Hippocampal formation (tissue), 2 donors: ENCODE results near the gene ZKSCAN3.
"Not testable (repeated sequence)": the region's sequence is repeated elsewhere in the genome, so short reads cannot be mapped to it uniquely, and the experiment has no call there.

Experiments
- DNase-seq, 2 donors: peaks; one replicate each; lab custom pipeline; 2025; lab: John Stamatoyannopoulos, UW

ZKSCAN3 gene

GRCh38 chr6:28343898-28344677 lies 5.7 kb upstream of the ZKSCAN3 start:
- no peak for DNase-seq

DNA sequence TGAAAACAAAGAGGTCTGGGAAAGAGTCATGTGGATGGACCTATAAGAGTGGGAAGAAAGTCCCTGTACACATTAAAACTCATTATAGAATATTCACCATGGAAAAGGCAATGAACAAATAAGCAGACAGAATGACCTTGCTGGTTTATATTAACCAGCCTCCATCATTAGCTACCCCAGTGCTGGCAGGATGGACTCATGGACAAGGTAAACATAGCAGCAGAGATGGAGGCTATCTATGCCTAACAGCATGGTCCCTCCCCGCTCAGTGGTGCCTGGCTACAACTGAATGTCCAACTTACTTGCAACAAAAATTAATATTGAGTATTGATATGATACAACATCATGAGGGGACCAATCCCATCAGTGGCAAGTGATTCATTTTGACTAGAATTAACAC lies 4.5 kb upstream of the ZKSCAN3 start:
- DNase-seq: no peak

GRCh38 chr6:28347119-28347518 lies 2.6 kb upstream of the ZKSCAN3 start:
- DNase-seq: no peak

GRCh38 chr6:28349344-28349891 lies 329 bp upstream of the ZKSCAN3 start:
- DNase-seq: no peak

DNA sequence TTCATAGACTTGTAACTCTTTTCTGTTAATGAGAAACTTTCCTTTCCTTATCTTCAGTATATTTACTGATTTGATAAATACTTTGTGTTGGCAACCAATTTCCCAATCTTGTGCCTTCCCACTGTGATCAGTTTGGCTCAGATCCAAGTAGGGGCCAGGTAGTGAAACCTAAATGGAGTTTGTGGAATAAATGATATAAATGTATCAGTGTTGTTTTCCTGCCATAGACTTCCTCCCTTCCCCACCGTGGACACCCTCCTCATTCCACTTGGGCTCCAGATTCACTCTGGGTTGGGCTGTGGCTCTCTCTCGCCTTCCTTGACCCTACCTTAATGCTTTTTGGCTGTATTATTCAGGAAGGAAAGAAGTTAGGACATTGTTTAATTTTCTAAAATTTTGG lies 1.3 kb downstream of the ZKSCAN3 start:
- no peak for DNase-seq

- no peak for DNase-seq
Observed at GRCh38 chr6:28351493-28351925, 1.8 kb downstream of the ZKSCAN3 start.

GRCh38 chr6:28353356-28353755 lies 3.6 kb downstream of the ZKSCAN3 start:
- no peak for DNase-seq

- no peak for DNase-seq
Observed at GRCh38 chr6:28353981-28354676, 4.4 kb downstream of the ZKSCAN3 start.

DNA sequence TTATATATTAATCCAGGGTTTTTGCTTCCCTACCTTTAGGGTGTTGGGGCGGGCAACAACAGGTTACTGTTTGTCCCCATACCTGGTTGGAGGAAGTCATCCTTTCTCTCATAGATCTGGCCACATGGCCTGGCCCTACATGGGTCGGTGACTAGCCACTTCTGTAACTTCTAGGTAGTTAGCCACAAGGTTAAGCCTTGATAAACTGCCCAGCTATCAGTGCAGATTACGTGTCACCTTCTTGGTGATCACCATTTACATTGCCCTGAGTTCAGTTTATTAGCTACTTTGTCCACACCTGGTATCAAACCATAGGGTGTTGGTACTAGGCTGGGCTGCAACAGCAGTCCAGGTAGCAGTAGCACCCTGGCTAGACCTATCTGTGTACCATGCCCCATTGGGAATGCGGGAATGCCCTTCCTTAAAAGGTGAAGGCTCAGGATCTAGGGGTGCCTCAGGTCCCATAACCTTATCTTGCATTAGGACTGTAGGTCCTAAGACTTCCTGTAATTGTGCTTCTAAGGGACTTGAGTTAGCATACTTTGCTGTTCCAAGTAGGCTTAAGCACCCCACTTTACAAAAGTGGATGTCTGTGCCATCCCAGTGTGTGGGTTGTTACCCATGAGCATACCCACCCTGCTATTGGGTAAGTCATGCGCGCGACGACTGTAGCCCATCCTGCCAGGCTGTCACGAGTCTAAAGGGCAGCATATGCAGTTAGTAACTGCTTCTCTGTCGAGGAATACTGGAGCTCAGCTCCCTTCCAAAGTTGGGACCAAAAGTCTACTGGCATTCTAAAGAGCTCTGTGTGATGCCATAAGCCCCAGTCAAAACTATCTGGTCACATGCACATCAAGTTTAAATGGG lies 5.2 kb downstream of the ZKSCAN3 start:
- DNase-seq: no peak

GRCh38 chr6:28355743-28356665 lies 6.3 kb downstream of the ZKSCAN3 start:
- DNase-seq: peak; percentile 68 to 88

DNA sequence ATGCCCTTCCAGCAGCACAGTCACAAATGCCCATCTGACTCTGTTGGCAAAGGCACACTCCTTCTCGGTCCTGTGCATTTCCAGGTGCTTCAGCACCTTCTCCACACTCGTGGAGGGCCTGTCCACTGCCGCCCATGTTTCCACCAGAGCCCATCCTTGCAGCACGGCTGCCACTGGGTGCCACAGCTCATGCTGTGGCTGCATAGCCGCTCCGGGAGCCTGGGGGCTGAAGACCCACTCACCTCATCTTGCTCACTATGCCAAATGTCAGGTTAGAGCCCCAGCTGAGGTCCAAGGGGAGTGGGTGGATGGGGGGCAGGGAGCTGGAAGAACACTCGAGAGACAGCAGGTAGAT lies 6.9 kb downstream of the ZKSCAN3 start:
- no peak for DNase-seq

DNA sequence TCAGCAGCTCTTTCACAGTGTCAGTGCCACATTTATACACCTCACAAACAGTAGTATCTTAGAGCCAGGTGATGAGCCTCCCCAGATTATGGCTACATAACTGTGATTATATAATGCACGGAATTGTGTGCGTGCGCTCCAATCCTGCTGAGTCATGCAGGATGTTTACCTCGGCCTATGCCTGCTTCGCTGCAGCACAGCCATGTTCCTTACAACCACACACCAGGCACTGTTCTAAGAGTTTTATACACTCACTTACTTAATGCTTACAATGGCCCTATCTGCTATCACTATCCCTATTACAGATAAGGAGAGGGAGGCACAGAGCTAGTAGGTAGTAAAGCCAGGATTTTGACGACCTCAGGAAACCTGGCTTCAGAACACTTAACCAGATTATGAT lies 7.3 kb downstream of the ZKSCAN3 start:
- peak in 1 of 2 donors; percentile 24 for DNase-seq

DNA sequence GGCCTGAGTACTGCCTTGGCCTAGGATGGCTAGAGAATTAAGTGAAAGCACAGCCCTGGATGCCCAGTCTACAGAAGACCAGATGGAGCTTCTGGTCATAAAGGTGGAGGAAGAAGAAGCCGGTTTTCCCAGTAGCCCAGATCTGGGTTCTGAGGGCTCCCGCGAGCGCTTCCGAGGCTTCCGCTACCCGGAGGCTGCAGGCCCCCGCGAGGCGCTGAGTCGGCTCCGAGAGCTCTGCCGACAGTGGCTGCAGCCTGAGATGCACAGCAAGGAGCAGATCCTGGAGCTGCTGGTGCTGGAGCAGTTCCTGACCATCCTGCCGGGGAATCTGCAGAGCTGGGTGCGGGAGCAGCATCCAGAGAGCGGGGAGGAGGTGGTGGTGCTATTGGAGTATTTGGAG lies 9.8 kb downstream of the ZKSCAN3 start:
- not testable (repeated sequence) for DNase-seq

- DNase-seq: no peak
Observed at GRCh38 chr6:28360961-28361360, 11.2 kb downstream of the ZKSCAN3 start.

GRCh38 chr6:28365590-28365989 lies 15.8 kb downstream of the ZKSCAN3 start:
- DNase-seq: not testable (repeated sequence)

- no peak for DNase-seq
Observed at GRCh38 chr6:28368522-28368921, 18.8 kb downstream of the ZKSCAN3 start.

DNA sequence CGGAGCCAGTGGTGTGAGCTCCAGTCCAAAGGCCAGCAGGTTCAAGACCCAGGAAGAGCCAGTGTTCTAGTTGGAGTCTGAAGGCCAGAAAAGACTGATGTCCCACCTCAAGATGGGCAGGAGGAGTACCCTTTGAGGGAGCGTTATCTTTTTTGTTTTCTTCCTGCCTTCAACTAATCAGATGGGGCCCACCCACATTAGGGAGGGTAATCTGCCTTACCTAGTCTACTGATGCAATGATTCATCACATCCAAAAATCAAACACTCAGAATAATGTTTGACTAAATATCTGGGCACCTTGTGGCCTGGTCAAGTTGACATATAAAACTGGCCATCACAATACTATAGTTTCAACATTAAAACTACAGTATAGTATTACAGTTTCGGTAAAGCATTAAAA lies 19.7 kb downstream of the ZKSCAN3 start:
- no peak for DNase-seq

DNA sequence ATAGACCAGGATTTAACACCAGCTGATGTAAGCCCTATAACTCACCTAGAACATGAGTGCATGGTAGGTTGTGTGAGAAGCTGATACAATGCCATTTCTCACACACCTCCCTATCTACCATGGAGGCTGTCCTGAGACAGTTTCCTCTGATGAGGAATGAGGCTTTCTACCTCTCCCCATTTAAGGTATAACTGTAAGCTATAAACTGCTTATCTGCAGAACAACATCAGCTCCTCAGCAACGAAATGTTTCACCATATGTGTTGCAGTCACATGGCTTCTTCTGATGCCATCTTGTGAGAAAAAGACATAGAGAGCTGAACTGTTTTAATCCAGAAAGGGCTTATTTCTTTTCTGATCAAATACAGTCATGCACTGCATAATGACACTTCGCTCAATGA lies 20.7 kb downstream of the ZKSCAN3 start:
- no peak for DNase-seq

GRCh38 chr6:28371280-28371679 lies 21.5 kb downstream of the ZKSCAN3 start:
- DNase-seq: no peak

- DNase-seq: no peak
Observed at GRCh38 chr6:28371706-28372451, 22.1 kb downstream of the ZKSCAN3 start.
